Activated CD8-positive, alpha-beta memory T cell treated with anti-CD3 and anti-CD28 coated beads, Interleukin-2, amount 50 U/mL, for 24 hours (primary cell): ENCODE results near the gene TMEM191C.
"Not testable (repeated sequence)": the region's sequence is repeated elsewhere in the genome, so short reads cannot be mapped to it uniquely, and the experiment has no call there.

Experiments used
- DNase-seq: peaks from one replicate; pipeline ENCODE4 v3.0.0-alpha.2; 2020; ENCODE audit errors: extremely low read depth

The TMEM191C gene

DNA sequence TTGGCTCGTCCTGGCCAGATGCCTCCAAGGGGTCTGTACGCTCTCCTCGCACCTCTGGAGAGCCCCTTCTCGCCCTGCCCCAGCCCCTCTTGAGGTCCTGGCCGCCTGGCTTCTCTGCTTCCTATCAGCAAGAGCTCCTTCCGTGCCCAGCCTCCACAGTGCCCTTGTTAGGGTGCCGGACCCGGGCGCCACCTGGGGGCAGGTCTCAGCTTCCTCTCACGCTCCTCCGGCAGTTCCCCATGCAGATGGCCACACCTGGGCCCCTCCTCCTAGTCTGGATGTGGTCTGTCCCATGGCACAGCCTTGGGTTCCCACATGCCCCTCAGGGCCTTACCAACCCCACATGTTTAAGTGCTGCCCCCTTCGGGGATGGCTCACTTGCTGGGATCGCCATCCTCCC is 6.5 kb downstream of the TMEM191C start:
- not testable (repeated sequence) for DNase-seq

DNA sequence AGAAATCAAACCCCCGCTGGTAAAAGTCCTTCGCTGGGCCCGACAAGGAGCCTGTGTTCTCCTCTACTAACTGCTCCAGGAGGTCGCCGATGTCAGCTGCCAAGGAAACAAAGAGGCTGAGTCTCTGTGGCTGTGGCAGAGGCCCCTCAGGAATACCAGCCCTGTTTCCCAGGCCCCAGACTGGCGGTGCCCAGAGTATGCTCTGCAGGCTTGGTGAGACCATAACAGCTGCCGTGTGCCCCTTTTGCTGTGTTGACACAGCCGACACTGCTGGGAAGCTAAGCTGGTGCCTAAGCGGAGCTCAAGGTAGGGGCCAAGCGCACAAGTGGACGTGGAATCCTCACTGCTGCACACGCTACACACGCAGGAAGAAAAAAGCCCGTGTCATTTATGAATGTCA is 16.9 kb downstream of the TMEM191C start:
- DNase-seq = not testable (repeated sequence)

DNA sequence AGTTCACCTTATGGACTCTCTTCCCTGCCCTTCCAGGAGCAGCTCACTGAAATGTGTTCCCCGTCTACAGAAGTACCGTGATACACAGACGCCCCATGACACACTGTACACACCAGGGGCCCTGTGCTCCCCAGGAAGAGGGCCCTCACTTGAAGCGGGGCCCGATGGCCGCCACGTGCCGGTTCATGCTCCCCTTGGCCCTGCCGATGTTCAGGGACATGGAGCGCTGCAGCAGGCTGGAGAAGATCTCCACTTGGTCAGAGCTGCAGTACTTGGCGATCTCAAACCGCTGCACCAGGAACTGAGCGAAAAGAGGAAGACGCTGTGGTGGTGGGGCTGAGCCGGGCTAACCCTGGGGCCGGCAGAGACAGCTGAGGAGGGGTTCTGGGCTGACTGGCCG is 20.5 kb downstream of the TMEM191C start:
- not testable (repeated sequence) for DNase-seq

DNA sequence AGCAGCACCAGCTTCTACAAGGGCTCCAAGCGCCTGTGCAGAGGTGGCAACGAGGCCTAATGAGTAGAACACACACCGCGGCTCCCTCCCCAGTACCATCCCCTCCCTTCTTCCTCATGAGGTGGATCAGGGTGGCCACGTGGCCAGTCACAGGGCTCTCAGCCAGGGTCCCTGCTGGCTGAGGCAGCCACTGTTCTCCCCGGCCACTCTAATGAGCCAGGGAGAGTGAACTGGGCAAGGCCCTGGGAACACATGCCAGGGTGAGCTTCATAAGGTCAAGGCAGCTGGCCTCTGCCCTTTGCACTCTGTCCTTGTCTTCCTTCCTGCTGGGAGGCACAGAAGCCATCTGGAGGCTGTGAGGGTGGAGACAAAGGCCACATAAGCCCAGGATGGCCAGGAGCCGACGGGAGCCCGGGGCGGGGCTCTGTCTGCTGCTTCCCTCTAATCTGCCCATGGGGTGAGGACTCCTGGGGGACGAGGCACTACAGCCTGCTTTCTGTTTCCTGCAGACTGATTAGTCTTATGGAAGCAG is 22.0 kb downstream of the TMEM191C start:
- DNase-seq = not testable (repeated sequence)

DNA sequence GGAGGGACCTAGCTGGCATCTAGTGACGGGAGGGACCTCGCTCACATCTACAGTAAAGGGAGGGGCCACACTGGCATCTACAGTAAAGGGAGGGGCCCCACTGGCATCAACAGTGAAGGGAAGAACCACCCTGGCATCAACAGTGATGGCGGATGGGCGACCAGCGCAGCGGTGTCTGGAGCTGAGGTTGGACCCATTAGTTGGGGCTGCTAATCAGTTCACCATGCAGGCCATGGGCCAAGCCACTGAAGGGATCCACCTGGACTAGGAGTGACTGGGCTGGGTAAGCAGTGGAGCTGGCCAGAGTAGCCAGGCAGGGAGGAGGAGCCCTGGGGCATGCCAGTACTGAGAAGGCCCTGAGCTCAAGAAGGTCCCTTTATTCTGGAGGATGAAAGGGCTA is 23.4 kb downstream of the TMEM191C start:
- not testable (repeated sequence) for DNase-seq

DNA sequence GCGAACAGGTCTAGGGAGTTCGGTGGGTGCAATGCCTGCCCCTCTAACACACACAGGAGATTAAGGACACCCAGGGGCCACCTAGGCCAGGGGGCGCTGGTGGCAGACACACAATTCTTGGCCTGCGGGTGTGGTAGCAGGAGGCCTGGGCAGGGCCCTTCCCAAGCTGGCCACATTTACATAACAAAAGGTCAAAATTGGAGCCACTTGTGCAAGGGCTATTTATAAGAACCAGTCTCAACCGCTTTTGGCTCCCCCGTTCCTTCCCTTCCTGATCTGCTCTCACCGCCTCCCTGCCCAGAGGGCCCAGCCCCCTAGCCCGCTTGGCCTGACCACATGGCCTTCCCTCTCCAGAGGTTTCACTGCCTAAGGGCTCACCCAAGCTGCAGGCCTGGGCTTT is 25.1 kb downstream of the TMEM191C start:
- not testable (repeated sequence) for DNase-seq

DNA sequence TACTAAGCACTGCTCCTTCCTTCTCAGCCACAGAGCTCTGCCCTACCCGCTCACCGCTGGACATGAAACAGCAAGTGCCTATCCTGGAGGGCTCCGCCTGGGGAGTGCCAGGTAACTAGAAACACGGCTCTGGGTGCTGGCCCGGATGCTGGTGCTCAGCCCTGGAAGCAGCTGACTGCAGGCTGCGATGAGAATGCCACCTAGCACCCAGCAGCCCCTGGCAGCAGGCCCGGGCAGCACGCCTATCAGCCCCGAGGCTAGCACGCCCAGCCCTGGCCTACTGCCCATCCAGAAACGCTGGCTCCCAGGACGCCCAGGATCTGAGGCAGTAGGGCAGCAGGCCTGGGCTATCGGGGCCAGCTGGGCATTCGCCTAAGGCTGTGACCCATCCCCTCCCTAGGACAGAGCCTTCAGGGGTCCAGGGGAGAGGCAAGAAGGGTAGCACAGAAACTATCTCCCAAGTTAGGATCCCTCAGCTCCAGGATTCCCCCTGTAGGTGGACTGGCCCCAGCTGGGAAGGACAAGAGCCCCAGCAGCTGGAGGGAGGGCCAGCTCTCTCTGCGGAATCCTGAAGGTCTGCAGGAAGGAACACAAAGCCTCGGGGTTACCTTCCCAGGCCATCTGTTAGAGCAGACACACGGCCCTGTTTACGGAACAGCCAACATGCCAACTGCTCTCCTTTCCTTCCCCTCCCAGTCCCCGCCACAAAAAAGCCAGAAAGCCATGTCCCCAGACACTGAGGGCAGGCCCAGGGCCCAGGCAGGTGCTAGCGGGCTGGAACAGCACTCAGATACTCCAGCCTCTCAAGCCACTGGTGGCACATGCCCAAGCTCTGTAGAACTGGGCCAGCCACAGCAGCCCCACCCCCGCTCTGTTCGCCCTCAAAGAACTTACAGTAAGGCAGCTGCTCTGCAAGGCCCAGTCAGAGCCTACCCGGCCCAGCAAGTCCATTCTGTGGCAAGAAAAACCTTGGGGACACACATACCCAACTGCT is 26.9 kb downstream of the TMEM191C start:
- DNase-seq = not testable (repeated sequence)

DNA sequence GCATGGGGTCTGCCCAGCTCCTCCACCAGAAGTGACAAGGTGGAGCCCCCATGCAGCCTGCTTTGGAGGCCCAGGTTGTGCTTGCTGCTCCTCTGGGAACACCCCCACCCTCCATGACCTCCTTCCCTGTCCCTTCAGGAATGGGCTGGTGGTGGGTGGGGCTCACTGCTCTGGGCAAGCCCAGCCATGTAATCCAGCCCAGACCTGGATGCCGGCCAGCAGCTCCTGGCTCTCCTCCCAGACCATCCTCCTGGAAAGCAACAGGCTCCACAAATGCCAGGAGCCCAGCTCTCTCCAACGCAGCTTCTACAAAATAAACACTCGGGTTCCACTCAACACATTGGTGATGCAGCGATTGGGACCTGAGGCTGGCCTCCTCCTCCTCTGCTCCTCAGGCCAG is 30.8 kb downstream of the TMEM191C start:
- not testable (repeated sequence) for DNase-seq

DNA sequence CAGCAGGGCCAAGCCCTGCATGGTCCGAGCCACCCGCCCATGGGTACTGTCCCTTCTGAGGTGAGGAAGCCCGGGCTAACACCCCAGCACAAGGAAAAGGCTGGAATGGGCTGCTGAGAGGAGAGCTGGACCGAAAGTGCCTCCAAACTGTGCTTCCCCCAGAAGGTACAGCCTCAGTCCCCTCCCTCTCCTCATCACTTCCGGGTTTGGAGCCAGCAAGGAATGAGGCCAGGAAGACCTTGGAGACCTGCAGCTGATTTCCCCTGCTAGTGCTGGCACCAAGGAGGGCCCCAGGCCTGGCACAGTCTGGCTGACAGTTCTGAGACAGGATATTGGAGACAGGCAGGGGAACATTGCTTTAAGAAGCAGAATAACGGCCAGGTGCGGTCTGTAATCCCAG is 31.3 kb downstream of the TMEM191C start:
- not testable (repeated sequence) for DNase-seq

DNA sequence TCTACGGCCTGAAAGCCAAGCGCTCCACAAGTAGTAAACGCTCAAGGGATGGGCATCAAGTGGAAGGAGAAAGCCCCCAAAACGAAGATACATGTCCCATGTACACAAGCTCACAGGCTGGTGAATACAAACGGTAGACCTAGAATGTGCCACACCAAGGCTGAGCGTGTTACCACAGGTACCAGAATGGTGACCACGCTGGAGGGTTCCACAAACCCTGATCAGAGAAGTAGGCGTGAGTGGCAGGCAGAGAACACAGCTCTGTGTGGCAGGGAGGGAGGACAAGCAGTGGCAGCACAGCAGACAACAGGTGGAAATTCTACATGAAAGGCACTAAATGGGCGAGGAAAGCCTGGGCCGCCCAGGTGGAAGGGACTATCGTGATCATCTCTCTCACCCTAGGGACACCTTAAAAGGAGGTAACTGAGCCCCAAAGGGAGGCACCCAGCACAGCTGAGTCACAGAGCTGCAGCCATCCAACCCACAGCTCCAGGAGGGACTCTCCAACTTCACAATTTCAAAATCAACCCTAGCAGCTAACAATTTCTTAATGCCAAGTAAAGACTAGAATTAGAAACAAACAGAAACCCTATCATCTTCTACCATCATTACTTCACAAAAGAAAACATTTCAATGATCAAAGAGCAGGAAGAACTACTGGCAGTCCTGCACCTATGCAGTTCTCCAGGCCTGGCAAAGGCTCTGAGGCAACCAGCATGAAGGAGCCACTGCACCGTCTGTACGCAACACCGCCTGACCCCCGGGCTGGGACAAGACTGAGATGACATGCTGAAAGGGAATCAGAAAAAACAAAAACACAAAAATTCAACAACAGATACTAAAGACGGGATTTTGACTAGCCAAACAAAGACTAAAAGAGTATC is 32.7 kb downstream of the TMEM191C start:
- not testable (repeated sequence) for DNase-seq

DNA sequence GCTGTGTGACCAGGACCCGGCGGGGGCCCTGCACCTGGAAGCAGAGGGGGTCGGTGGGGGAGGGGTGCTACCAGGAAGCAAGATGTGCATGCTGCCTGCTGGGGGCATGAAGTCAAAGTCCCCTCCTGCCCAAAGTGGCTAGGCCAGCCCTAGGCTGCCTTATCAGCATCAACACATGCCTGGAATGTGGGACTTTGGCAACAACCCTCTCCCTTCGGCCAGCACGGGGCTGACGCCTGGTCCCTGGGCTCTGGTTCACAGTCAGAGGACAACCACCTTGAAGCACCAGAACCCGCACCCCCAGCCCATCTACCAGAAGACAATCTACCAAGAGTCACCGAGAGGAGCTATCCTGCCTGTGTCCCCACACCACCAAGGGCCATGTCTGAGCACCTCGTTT is 43.2 kb downstream of the TMEM191C start:
- not testable (repeated sequence) for DNase-seq

DNA sequence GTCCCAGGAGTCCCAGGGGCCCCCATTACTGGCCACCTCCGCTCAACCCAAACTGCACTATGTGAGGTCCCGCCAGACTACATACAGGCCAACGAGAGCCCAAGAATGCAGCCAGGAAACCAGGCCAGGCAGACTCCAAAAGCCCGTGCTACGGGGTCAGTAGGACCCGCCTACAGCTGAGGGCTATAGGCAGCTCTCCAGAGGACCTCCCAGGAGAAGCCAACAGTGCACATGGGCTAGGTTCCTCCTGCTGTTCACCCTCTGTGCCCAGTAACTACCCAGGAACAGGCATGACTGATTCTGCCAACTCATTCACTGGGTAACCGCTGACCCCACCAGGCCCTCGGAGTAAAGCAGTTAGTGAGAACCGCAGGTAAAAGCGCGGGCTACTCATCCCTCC is 44.8 kb downstream of the TMEM191C start:
- DNase-seq = not testable (repeated sequence)

DNA sequence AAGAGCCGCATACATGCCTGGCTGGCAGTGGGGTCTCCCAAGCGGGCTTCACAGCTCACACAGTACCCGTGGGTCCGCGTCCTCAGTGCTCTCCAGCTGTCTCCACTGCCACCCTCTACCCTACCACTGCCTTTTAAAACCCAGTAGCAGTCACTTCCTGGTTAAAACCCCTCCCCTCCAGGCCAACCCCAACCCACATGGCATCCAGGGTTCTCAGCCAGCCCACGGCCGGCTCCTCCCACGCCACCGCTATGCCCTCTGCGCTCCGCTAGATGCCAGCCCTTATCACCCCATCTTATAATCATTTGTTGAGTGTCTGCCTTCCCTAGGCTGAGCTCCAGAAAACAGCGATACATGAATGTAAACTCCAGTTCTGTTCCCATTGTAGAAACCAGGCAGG is 46.9 kb downstream of the TMEM191C start:
- DNase-seq = not testable (repeated sequence)

DNA sequence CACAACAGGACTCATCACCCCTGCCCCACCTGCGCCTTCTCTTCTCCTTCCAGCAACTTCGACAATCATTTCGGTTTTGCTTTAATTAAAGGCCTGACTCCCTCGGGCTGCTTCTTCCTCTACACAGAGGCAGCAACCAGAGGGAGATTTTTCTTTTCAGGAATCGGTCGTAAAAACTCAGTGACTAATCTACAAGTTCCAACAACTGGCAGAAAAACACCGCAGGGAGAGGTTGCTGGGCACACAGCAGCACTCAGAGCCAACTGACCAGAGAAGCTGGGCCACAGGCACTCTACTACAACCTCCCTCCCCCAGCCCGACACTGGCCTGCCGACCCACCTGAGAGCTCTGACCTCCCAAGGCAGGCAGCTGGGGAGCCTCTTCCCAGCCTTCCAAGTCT is 48.0 kb downstream of the TMEM191C start:
- DNase-seq = not testable (repeated sequence)

DNA sequence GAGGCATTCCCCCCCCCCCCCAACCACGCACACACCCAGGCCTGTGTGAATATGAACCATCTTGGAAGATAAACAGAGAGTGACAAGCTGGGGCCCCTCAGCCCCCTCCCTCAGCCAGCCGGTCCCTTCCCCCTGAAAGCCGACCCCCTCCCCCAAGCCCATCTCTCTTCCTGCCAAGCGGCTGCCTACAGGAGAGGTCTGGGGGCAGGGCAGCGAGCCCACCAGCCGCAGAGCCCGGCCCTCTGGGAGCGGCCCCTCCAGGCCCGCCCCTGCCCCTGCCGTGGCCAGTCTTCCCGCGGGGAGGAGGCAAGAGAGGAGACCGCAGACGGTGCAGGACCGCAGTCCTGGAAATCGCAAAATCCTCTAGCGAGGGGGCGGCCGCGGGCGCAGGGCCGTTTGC is 49.3 kb downstream of the TMEM191C start:
- not testable (repeated sequence) for DNase-seq

DNA sequence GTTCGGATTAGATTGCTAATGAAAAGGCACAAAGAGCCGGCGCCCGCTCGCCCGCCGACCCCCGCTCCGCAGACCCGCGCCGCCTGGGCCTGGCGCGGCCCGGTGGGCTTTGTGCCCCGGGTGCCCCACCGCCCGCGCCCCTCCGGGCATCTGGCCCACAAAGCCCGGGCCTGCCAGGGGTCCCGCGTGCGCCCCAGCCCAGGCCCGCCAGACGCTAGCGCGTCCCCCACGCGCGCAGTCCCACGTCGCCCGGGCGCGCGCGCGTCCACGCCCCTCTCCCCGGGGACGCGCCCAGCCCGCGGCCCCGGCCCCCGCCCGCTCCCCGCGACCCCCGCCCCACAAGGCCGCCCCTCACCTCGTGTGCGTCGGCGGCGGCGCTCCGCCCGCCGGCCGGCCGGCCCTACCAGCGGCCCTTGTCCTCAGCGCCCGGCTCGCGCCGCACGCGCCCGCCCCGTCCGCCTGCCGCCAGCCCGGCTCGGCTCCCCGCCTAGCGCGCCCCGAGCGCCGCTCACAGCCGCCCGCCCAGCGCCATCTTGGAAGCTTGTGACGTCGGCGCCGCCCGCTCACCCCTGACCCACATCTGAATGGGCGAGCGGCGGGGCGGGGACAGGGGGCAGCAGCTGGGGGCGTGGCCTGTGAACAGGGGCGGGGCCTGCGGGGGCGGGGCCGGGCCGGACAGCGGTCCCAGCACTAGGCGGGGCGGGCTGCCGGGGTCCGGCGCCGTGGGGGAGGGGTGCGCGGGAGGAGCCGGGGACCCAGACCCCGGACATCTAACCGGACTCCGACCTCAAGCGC is 50.0 kb downstream of the TMEM191C start:
- not testable (repeated sequence) for DNase-seq
